ENCODE results near the gene RAB11FIP5. TPM values are rescaled to one million over a fixed set of nuclear protein-coding genes. Genes with fewer than 3 reads are reported as not detected.

Gene RAB11FIP5
- total and polyA plus RNA-seq, 10 of the 15 experiments (the other 5 are each of a cell fraction or from before 2014, with no cell fraction given), result 0.03 to 0.20 (median 0.06) TPM; not detected in 6

GRCh38 chr2:73104933-73105332 lies 7.8 kb downstream of the RAB11FIP5 start:
- Histone ChIP-seq H3K4me1 (ENCODE audit: control insufficient read depth, insufficient read depth, low read length) (no peaks in the 10 kb centered on the region), H3K36me3 (ENCODE audit: control insufficient read depth in 2 of 2, insufficient read depth in 2 of 2, low read length in 1 of 2) (no peaks in the 10 kb centered on the region), H3K79me2 (ENCODE audit: control insufficient read depth, insufficient read depth, low read length) (no peaks in the 10 kb centered on the region), H3K9ac (ENCODE audit: control insufficient read depth, insufficient read depth, low read length) (no peak overlapping the region), H2AFZ (ENCODE audit: control insufficient read depth, low read depth, low read length) (no peak overlapping the region), H3K9me3 (replicated peaks; ENCODE audit: control insufficient read depth, insufficient read depth, low read length) (no peaks in the 10 kb centered on the region), H4K20me1 (ENCODE audit: control insufficient read depth, insufficient read depth) (no peaks in the 10 kb centered on the region), H3K4me3 (no peak overlapping the region), H3K27me3 (replicated peaks in 1 of 2; ENCODE audit: control insufficient read depth in 2 of 2, insufficient read depth in 2 of 2, low read length in 1 of 2) (peaks cover 0 to 1% of the 10 kb centered on the region in 2 experiments; a peak in 3 of 4 replicates), H3K27ac (ENCODE audit: control insufficient read depth, insufficient read depth) (no peak overlapping the region), H3K4me2 (ENCODE audit: control insufficient read depth, insufficient read depth) (no peak overlapping the region)
- TF ChIP-seq, protein P1, sequence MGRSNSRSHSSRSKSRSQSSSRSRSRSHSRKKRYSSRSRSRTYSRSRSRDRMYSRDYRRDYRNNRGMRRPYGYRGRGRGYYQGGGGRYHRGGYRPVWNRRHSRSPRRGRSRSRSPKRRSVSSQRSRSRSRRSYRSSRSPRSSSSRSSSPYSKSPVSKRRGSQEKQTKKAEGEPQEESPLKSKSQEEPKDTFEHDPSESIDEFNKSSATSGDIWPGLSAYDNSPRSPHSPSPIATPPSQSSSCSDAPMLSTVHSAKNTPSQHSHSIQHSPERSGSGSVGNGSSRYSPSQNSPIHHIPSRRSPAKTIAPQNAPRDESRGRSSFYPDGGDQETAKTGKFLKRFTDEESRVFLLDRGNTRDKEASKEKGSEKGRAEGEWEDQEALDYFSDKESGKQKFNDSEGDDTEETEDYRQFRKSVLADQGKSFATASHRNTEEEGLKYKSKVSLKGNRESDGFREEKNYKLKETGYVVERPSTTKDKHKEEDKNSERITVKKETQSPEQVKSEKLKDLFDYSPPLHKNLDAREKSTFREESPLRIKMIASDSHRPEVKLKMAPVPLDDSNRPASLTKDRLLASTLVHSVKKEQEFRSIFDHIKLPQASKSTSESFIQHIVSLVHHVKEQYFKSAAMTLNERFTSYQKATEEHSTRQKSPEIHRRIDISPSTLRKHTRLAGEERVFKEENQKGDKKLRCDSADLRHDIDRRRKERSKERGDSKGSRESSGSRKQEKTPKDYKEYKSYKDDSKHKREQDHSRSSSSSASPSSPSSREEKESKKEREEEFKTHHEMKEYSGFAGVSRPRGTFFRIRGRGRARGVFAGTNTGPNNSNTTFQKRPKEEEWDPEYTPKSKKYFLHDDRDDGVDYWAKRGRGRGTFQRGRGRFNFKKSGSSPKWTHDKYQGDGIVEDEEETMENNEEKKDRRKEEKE (IDR thresholded peaks at IDR 0.05), result no peak
- TF ChIP-seq CREM (IDR thresholded peaks at IDR 0.05; ENCODE audit: low read depth), result no peak
- no peak for TF ChIP-seq SMAD5 (IDR thresholded peaks at IDR 0.05; ENCODE audit: low read depth)
- TF ChIP-seq KAT2A (conservative IDR thresholded peaks at IDR 0.05; ENCODE audit: control insufficient read depth, low read depth, low read length), result no peak
- TF ChIP-seq JUNB (IDR thresholded peaks at IDR 0.05), result no peak
- no peak for TF ChIP-seq TCF3 (IDR thresholded peaks at IDR 0.05; ENCODE audit: borderline replicate concordance, insufficient read depth, low read depth, low read length)
- TF ChIP-seq, protein P2, sequence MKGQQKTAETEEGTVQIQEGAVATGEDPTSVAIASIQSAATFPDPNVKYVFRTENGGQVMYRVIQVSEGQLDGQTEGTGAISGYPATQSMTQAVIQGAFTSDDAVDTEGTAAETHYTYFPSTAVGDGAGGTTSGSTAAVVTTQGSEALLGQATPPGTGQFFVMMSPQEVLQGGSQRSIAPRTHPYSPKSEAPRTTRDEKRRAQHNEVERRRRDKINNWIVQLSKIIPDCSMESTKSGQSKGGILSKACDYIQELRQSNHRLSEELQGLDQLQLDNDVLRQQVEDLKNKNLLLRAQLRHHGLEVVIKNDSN (IDR thresholded peaks at IDR 0.05; ENCODE audit: borderline replicate concordance, extremely low read length, insufficient read depth, low read depth, low read length), result no peak
- TF ChIP-seq IRF3 (IDR thresholded peaks at IDR 0.05), result no peak
- no peak for TF ChIP-seq WRNIP1 (IDR thresholded peaks at IDR 0.05; ENCODE audit: borderline replicate concordance, low read depth, low read length)
- TF ChIP-seq RBBP5 (conservative IDR thresholded peaks at IDR 0.05), result no peak
- TF ChIP-seq RELA (IDR thresholded peaks at IDR 0.05; ENCODE audit: borderline replicate concordance, partially characterized antibody), result no peak
- no peak for TF ChIP-seq SREBF2 (IDR thresholded peaks at IDR 0.05; ENCODE audit: low read length)
- no peak for TF ChIP-seq ZBED1 (IDR thresholded peaks at IDR 0.05; ENCODE audit: borderline replicate concordance)
- TF ChIP-seq MTA3 (IDR thresholded peaks at IDR 0.05; ENCODE audit: borderline replicate concordance, low read length), result no peak
- no peak for TF ChIP-seq TBL1XR1 (IDR thresholded peaks at IDR 0.05; ENCODE audit: low read depth, low read length)
- TF ChIP-seq SREBF1 (IDR thresholded peaks at IDR 0.05; ENCODE audit: low read length), result no peak
- no peak for TF ChIP-seq ZNF274 (IDR thresholded peaks at IDR 0.05; ENCODE audit: insufficient read depth, insufficient read length)
- TF ChIP-seq RCOR1 (conservative IDR thresholded peaks at IDR 0.05; ENCODE audit: low read depth, low read length), result no peak
- TF ChIP-seq LARP7 (IDR thresholded peaks at IDR 0.05), result no peak
- no peak for TF ChIP-seq HDAC2 (IDR thresholded peaks at IDR 0.05)
- BruUV-seq (replicated peaks), result no TSS peak
- CTCF ChIA-PET, result no interaction called here
- in situ Hi-C loops (cut with MboI), result no loop called here
- ATAC-seq (no peak), DNase-seq (ENCODE audit: low read depth, low spot score) (no peak), FAIRE-seq (no peak)
- SMC1A ChIA-PET (ENCODE audit: uncharacterized antibody, unreplicated experiment), result no interaction called here
- POLR2A ChIA-PET, result no interaction called here
- RAD21 ChIA-PET (ENCODE audit: unreplicated experiment), result no interaction called here
- 75% methylated on average over 3 of the region's 3 CpGs for WGBS (ENCODE audit: insufficient coverage, insufficient replicate concordance, low lambda C conversion rate, missing lambda C conversion rate)
- intact Hi-C loops (cut with micrococcal nuclease; ENCODE audit: unreplicated experiment), result no loop called here
